IMR-90 (cell line): ENCODE measurements around the gene TOMM40L. TPM values are rescaled to one million over a fixed set of nuclear protein-coding genes. Genes with fewer than 3 reads are reported as not detected.

Experiments
- ATAC-seq: fragments of 200-7000 bp; cut with Tn5 transposase; 2 replicates; pipeline ENCODE4 v1.9.1; 2020; ENCODE audit warnings: low read depth, mild to moderate bottlenecking, moderate library complexity
- BruUV-seq: library from RNA; stranded (reverse); fragments of 400-500 nt; replicated peaks from 2 replicates; lab custom pipeline; 2021; lab: Mats Ljungman, UMichigan
- CTCF ChIA-PET: fragments of 300-600 bp; formaldehyde crosslinking; extraction: SDS; loops from one replicate; lab custom pipeline; 2021; ENCODE audit warnings: antibody characterized with exemption; lab: Yijun Ruan, JAX
- POLR2A ChIA-PET: fragments of 300-600 bp; sonication (Branson Sonifier 250); formaldehyde crosslinking; loops from one replicate; lab custom pipeline; 2022; ENCODE audit warnings: antibody characterized with exemption; ENCODE audit not compliant: unreplicated experiment; lab: Charles Lee
- DNase-seq: peaks from one replicate; pipeline ENCODE4 v3.0.0; 2013
- H2AFZ ChIP-seq: replicated peaks from 2 replicates; pipeline ENCODE3; 2013; ENCODE audit warnings: low read length, mild to moderate bottlenecking; ENCODE audit not compliant: poor library complexity
- H2AK5ac ChIP-seq: 2 replicates; pipeline ENCODE4 v1.6.1; 2013; ENCODE audit warnings: low read depth, low read length, inconsistent platforms
- H2AK9ac ChIP-seq: replicated peaks from 2 replicates; pipeline ENCODE3; 2013; ENCODE audit warnings: mild to moderate bottlenecking, low read depth, low read length, moderate library complexity; ENCODE audit not compliant: poor library complexity
- H2BK120ac ChIP-seq: 2 replicates; pipeline ENCODE4 v1.6.1; 2013; ENCODE audit warnings: low read depth, low read length, inconsistent platforms
- H2BK15ac ChIP-seq: 3 replicates; pipeline ENCODE4 v1.6.1; 2013; ENCODE audit warnings: low read depth, low read length, inconsistent platforms
- H2BK20ac ChIP-seq: 2 replicates; pipeline ENCODE4 v1.6.1; 2013; ENCODE audit warnings: low read depth, mild to moderate bottlenecking, inconsistent platforms, low read length, moderate library complexity
- H2BK5ac ChIP-seq: 2 replicates; pipeline ENCODE4 v1.6.1; 2013; ENCODE audit warnings: mild to moderate bottlenecking, low read depth, low read length, inconsistent platforms; ENCODE audit not compliant: poor library complexity, severe bottlenecking
- H3K14ac ChIP-seq: replicated peaks from 2 replicates; pipeline ENCODE4 v1.6.1; 2013; ENCODE audit warnings: low read depth, low read length, inconsistent platforms
- H3K18ac ChIP-seq: 2 replicates; pipeline ENCODE4 v1.6.1; 2013; ENCODE audit warnings: low read depth, low read length, control low read depth
- H3K23ac ChIP-seq: 2 replicates; pipeline ENCODE4 v1.6.1; 2013; ENCODE audit warnings: low read depth, low read length, inconsistent platforms
- H3K27ac ChIP-seq: 2 replicates; pipeline ENCODE4 v1.5.1; 2013; ENCODE audit warnings: mild to moderate bottlenecking, control low read depth, low read length; ENCODE audit not compliant: insufficient read depth
- H3K27me3 ChIP-seq: 2 replicates; pipeline ENCODE4 v1.6.1; 2013; ENCODE audit warnings: low read length; ENCODE audit not compliant: control insufficient read depth, insufficient read depth
- H3K36me3 ChIP-seq: 2 replicates; pipeline ENCODE4 v1.6.1; 2013; ENCODE audit warnings: low read length, mixed read lengths; ENCODE audit not compliant: control insufficient read depth, insufficient read depth
- H3K4ac ChIP-seq: 2 replicates; pipeline ENCODE4 v1.6.1; 2013; ENCODE audit warnings: low read depth, low read length, inconsistent platforms
- H3K4me1 ChIP-seq: 2 replicates; pipeline ENCODE4 v1.6.1; 2013; ENCODE audit warnings: low read length, mixed read lengths; ENCODE audit not compliant: control insufficient read depth, insufficient read depth
- H3K4me2 ChIP-seq: 2 replicates; pipeline ENCODE4 v1.6.1; 2013; ENCODE audit warnings: low read depth, mild to moderate bottlenecking, control low read depth, low read length, moderate library complexity
- H3K4me3 ChIP-seq: 2 replicates; pipeline ENCODE4 v1.5.1; 2013; ENCODE audit warnings: low read depth, mild to moderate bottlenecking, control low read depth, low read length, moderate library complexity; ENCODE audit not compliant: insufficient read depth
- H3K56ac ChIP-seq: 2 replicates; pipeline ENCODE4 v1.6.1; 2013; ENCODE audit warnings: low read length, inconsistent platforms; ENCODE audit not compliant: insufficient read depth; ENCODE audit errors: extremely low read depth
- H3K79me1 ChIP-seq, 2 experiments: 2 replicates each; pipeline ENCODE4 v1.6.1; 2013; ENCODE audit warnings: low read length in 2 of 2, inconsistent platforms in 1 of 2, low read depth in 1 of 2
- H3K9ac ChIP-seq: 2 replicates; pipeline ENCODE4 v1.6.1; 2013; ENCODE audit warnings: low read depth, low read length, control low read depth
- H3K9me1 ChIP-seq: 2 replicates; pipeline ENCODE4 v1.6.1; 2013; ENCODE audit warnings: low read length, inconsistent platforms; ENCODE audit not compliant: insufficient read depth
- H3K9me3 ChIP-seq: 2 replicates; pipeline ENCODE4 v1.6.1; 2013; ENCODE audit warnings: low read length; ENCODE audit not compliant: control insufficient read depth, insufficient read depth
- H4K20me1 ChIP-seq: 2 replicates; pipeline ENCODE4 v1.6.1; 2013; ENCODE audit warnings: low read length, inconsistent platforms; ENCODE audit not compliant: insufficient read depth
- H4K5ac ChIP-seq: 2 replicates; pipeline ENCODE4 v1.6.1; 2013; ENCODE audit warnings: mild to moderate bottlenecking, low read depth, low read length, control low read depth
- H4K8ac ChIP-seq, 2 experiments: 2 replicates each; pipeline ENCODE4 v1.6.1; 2013; ENCODE audit warnings: low read depth in 2 of 2, low read length in 2 of 2, control low read depth in 1 of 2, inconsistent platforms in 1 of 2
- H4K91ac ChIP-seq: 2 replicates; pipeline ENCODE4 v1.6.1; 2013; ENCODE audit warnings: low read depth, low read length, inconsistent platforms; ENCODE audit not compliant: insufficient read depth
- BHLHE40 ChIP-seq: fragments of 150-350 bp; IDR thresholded peaks from 2 replicates; pipeline ENCODE4 v1.6.1; 2016; ENCODE audit warnings: mild to moderate bottlenecking, low read depth, low read length
- CEBPB ChIP-seq: IDR thresholded peaks from 2 replicates; pipeline ENCODE4 v1.6.1; 2012; ENCODE audit warnings: low read depth, low read length, improper control_type of control experiment
- NFE2L2 ChIP-seq: fragments of 150-350 bp; IDR thresholded peaks from 2 replicates; pipeline ENCODE4 v1.6.1; 2016; ENCODE audit warnings: low read depth, mild to moderate bottlenecking, low read length
- WGBS, 2 experiments: methylation state at CpG; one replicate each; pipeline versions ENCODE4 v1.1.5 to v1.1.7; 2013; ENCODE audit warnings: missing lambda C conversion rate in 2 of 2; ENCODE audit not compliant: insufficient read length in 1 of 2; ENCODE audit errors: extremely low coverage in 2 of 2; 5-methylcytosine and 5-hydroxymethylcytosine counted together
- dilution Hi-C: fragments of 300-500 bp; cut with HindIII; formaldehyde crosslinking; loops from one replicate; pipeline ENCODE4 v1.14.3; 2018; ENCODE audit warnings: low sequenced_read_pairs; ENCODE audit not compliant: unreplicated experiment
- in situ Hi-C: fragments of 300-500 bp; cut with MboI; formaldehyde crosslinking; loops from 3 replicates; pipeline ENCODE4 v1.14.3; 2019; ENCODE audit warnings: low sequenced_read_pairs, inconsistent platforms, mixed read lengths
- intact Hi-C: fragments of 100-400 bp; cut with micrococcal nuclease; formaldehyde crosslinking; loops from 2 replicates; pipeline ENCODE4 v1.10.0; 2022
- polyA plus RNA-seq, 3 experiments: library from polyadenylated mRNA; depleted of rRNA; stranded (reverse); fragments of >200 nt; gene quantifications; 2 replicates each; pipeline ENCODE4 v1.2.3, GENCODE V29; 2012; ENCODE audit warnings: low replicate concordance in 1 of 3
- total RNA-seq: library from RNA; depleted of rRNA; stranded (reverse); fragments of >200 nt; gene quantifications from 2 replicates; pipeline ENCODE4 v1.2.3, GENCODE V29; 2012

TOMM40L gene
- total and polyA plus RNA-seq, 2 of the 4 experiments (the other 2 are of a cell fraction): 7.7 to 12.5 TPM

DNA sequence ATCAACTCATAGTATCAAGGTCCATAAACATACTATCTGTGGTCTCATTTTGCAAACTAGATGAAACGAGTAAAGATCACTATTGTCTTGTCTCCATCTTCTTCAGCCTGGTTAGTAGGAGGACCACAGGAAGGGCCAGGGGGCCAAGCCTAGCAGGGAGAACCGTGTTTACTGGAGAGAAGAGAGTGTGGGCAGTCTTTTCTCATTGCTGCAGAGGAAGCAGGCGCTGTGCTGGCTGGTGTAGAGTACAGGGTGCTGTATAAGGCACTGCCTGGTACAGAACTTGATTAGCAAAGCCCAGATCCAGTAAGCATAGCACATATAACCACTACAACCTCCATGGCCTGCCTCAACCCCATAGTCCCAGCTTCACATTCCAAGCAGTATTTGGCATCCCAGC is 38.5 kb upstream of the TOMM40L start:
- Histone ChIP-seq H3K9ac (no peak overlapping the region), H3K79me1 (no peaks in the 10 kb centered on the region), H3K4me3 (no peak overlapping the region), H4K20me1 (no peaks in the 10 kb centered on the region), H3K56ac (no peak overlapping the region), H3K4me1 (peaks cover 3% of the 10 kb centered on the region), H2AK9ac (no peak overlapping the region), H2AK5ac (no peak overlapping the region), H3K27ac (no peak overlapping the region), H3K4me2 (no peak overlapping the region), H2BK15ac (no peak overlapping the region), H3K23ac (no peak overlapping the region), H3K14ac (no peak overlapping the region), H3K4ac (no peak overlapping the region), H2BK20ac (no peak overlapping the region), H3K9me1 (0 out of 2 replicates have a peak, but pooled peaks cover 3% of the 10 kb centered on the region), H4K5ac (no peak overlapping the region), H3K36me3 (no peaks in the 10 kb centered on the region), H4K8ac (no peak overlapping the region), H3K18ac (no peak overlapping the region), H3K27me3 (no peaks in the 10 kb centered on the region), H2BK5ac (no peak overlapping the region), H3K9me3 (no peaks in the 10 kb centered on the region), H2AFZ (no peak overlapping the region), H4K91ac (no peak overlapping the region), H2BK120ac (no peak overlapping the region)
- in situ Hi-C loops: no loop called here
- ChIA-PET CTCF (no interaction called here), POLR2A (no interaction called here)
- intact Hi-C loops: no loop called here
- no CpG with 5 or more reads among the region's 3 CpGs for WGBS, 2 experiments
- BruUV-seq: no TSS peak
- ATAC-seq: no peak
- TF ChIP-seq NFE2L2 (no peak), CEBPB (no peak), BHLHE40 (no peak)
- dilution Hi-C loops: no loop called here
- no peak for DNase-seq
